NB4 (cell line): ENCODE data around the gene TBXAS1.

ENCODE experiments used
- DNase-seq: peaks from one replicate; pipeline ENCODE4 v3.0.0; 2010; ENCODE audit warnings: low read depth
- H3K4me3 ChIP-seq: one replicate; pipeline ENCODE4 v1.5.1; 2011; ENCODE audit warnings: mild to moderate bottlenecking, low read depth, low read length, moderate library complexity
- CTCF ChIP-seq: IDR thresholded peaks from one replicate; pipeline ENCODE4 v1.5.1; 2012; ENCODE audit warnings: low read depth, low read length
- MAX ChIP-seq: IDR thresholded peaks from 2 replicates; pipeline ENCODE4 v1.6.1; 2011; ENCODE audit warnings: low read depth, low read length
- MYC ChIP-seq: IDR thresholded peaks from 2 replicates; pipeline ENCODE4 v1.6.1; 2011; ENCODE audit warnings: low read depth, low read length
- POLR2A ChIP-seq: IDR thresholded peaks from 2 replicates; pipeline ENCODE4 v1.6.1; 2011; ENCODE audit warnings: mild to moderate bottlenecking; ENCODE audit not compliant: insufficient read length; ENCODE audit errors: extremely low read depth

Gene TBXAS1

GRCh38 chr7:140004672-140005071, 175.6 kb downstream of the TBXAS1 start:
- no peak overlapping the region for H3K4me3 ChIP-seq
- TF ChIP-seq MYC (no peak), POLR2A (no peak), MAX (no peak), CTCF (no peak)
- DNase-seq = no peak

GRCh38 chr7:140005341-140005740, 176.3 kb downstream of the TBXAS1 start:
- no peak overlapping the region for H3K4me3 ChIP-seq
- DNase-seq = no peak
- no peak for TF ChIP-seq POLR2A
- no peak for TF ChIP-seq MYC
- no peak for TF ChIP-seq CTCF
- TF ChIP-seq MAX = no peak

GRCh38 chr7:140005754-140006503, 176.9 kb downstream of the TBXAS1 start:
- H3K4me3 ChIP-seq = no peak overlapping the region
- no peak for DNase-seq
- TF ChIP-seq POLR2A (no peak), CTCF (peak; percentile 54), MAX (no peak), MYC (no peak)

- no peak for DNase-seq
- no peak for TF ChIP-seq MYC
- TF ChIP-seq POLR2A = no peak
- TF ChIP-seq MAX = no peak
- TF ChIP-seq CTCF = no peak
- H3K4me3 ChIP-seq = no peak overlapping the region
Measured at GRCh38 chr7:140006600-140006999, 177.5 kb downstream of the TBXAS1 start.

GRCh38 chr7:140007051-140007690, 178.1 kb downstream of the TBXAS1 start:
- DNase-seq = no peak
- TF ChIP-seq CTCF (no peak), POLR2A (no peak), MYC (no peak), MAX (no peak)
- no peak overlapping the region for H3K4me3 ChIP-seq
